Activated effector memory CD4-positive, alpha-beta T cell treated with Interleukin-2 at 50 U/mL for 16 hours (primary cell): Measurements from ENCODE around the gene CIAPIN1.
"Not testable (repeated sequence)": the region's sequence is repeated elsewhere in the genome, so short reads cannot be mapped to it uniquely, and the experiment has no call there.

Experiments
- DNase-seq: peaks from one replicate; pipeline ENCODE4 v3.0.0-alpha.2; 2020

The CIAPIN1 gene

GRCh38 chr16:57476546-57477410 is 29.6 kb upstream of the CIAPIN1 start:
- no peak for DNase-seq

- DNase-seq = peak; percentile 39
Observed at GRCh38 chr16:57475711-57476339, 28.6 kb upstream of the CIAPIN1 start.

GRCh38 chr16:57474671-57475661 is 27.8 kb upstream of the CIAPIN1 start:
- no peak for DNase-seq

GRCh38 chr16:57473906-57474305 is 26.7 kb upstream of the CIAPIN1 start:
- DNase-seq = no peak

GRCh38 chr16:57473176-57473840 is 26.1 kb upstream of the CIAPIN1 start:
- DNase-seq = no peak

- no peak for DNase-seq
Observed at GRCh38 chr16:57472665-57473060, 25.5 kb upstream of the CIAPIN1 start.

- DNase-seq = no peak
Observed at GRCh38 chr16:57471852-57472664, 24.9 kb upstream of the CIAPIN1 start.

- DNase-seq = no peak
Observed at GRCh38 chr16:57471209-57471608, 24.0 kb upstream of the CIAPIN1 start.

- no peak for DNase-seq
Observed at GRCh38 chr16:57470711-57471110, 23.5 kb upstream of the CIAPIN1 start.

GRCh38 chr16:57469917-57470470 is 22.8 kb upstream of the CIAPIN1 start:
- no peak for DNase-seq

- no peak for DNase-seq
Observed at GRCh38 chr16:57469046-57469445, 21.9 kb upstream of the CIAPIN1 start.

- DNase-seq = no peak
Observed at GRCh38 chr16:57468346-57468745, 21.2 kb upstream of the CIAPIN1 start.

GRCh38 chr16:57464523-57464922 is 17.3 kb upstream of the CIAPIN1 start:
- no peak for DNase-seq

- no peak for DNase-seq
Observed at GRCh38 chr16:57462978-57463362, 15.8 kb upstream of the CIAPIN1 start.

GRCh38 chr16:57462209-57462977 is 15.2 kb upstream of the CIAPIN1 start, which contains the start of gene POLR2C:
POLR2C (plus strand) TSS chr16:57462679; CDS start chr16:57462725, 46 bp downstream.
- peak; percentile 90 for DNase-seq

GRCh38 chr16:57452021-57452420 is 4.8 kb upstream of the CIAPIN1 start:
- DNase-seq = no peak

GRCh38 chr16:57446531-57447185 is 527 bp downstream of the CIAPIN1 start:
- DNase-seq = no peak

- DNase-seq = no peak
Observed at GRCh38 chr16:57445510-57445909, 1.7 kb downstream of the CIAPIN1 start.

GRCh38 chr16:57444711-57445110 is 2.5 kb downstream of the CIAPIN1 start:
- no peak for DNase-seq

GRCh38 chr16:57440551-57440950 is 6.6 kb downstream of the CIAPIN1 start:
- DNase-seq = not testable (repeated sequence)
